Progenitor cell of endocrine pancreas (in vitro differentiated cells): ENCODE data around the gene CTCFL. TPM values are rescaled to one million over a fixed set of nuclear protein-coding genes. Genes with fewer than 3 reads are reported as not detected.
A peak's percentile ranks its signal among the peaks of the same experiment; 100 is the strongest.

Source experiments
- DNase-seq: peaks from one replicate; pipeline ENCODE4 v3.0.0; 2021; ENCODE audit warnings: low spot score; ENCODE audit not compliant: unreplicated experiment
- H3K27ac Mint-ChIP-seq: 2 replicates; pipeline ENCODE4 v1.8.0; 2021; ENCODE audit warnings: mild to moderate bottlenecking, moderate library complexity, mixed read lengths
- H3K27me3 Mint-ChIP-seq: 2 replicates; pipeline ENCODE4 v1.8.0; 2021; ENCODE audit warnings: mixed read lengths
- H3K36me3 Mint-ChIP-seq: 2 replicates; pipeline ENCODE4 v1.8.0; 2022; ENCODE audit warnings: mixed read lengths; ENCODE audit not compliant: insufficient read depth
- H3K4me1 Mint-ChIP-seq: 2 replicates; pipeline ENCODE4 v1.8.0; 2021; ENCODE audit warnings: low read depth, mixed read lengths
- H3K4me3 Mint-ChIP-seq: 2 replicates; pipeline ENCODE4 v1.8.0; 2021; ENCODE audit warnings: low read depth, mild to moderate bottlenecking, moderate library complexity, mixed read lengths
- H3K9me3 Mint-ChIP-seq: 2 replicates; pipeline ENCODE4 v1.8.0; 2021; ENCODE audit warnings: low read depth, mixed read lengths
- long read RNA-seq: library from polyadenylated mRNA; unstranded; transcript quantifications from one replicate; pipeline ENCODE4 v2.0.0, GENCODE V29; 2020
- total RNA-seq: library from RNA; stranded (reverse); gene quantifications from 2 replicates; pipeline ENCODE4 v1.2.1, GENCODE V29; 2021
- TF ChIP-seq, protein P1 (sequence below): fragments of 200-600 bp; sonication (generic); IDR thresholded peaks from one replicate; pipeline ENCODE4 v1.5.0; 2021; ENCODE audit warnings: antibody characterized with exemption, mild to moderate bottlenecking; ENCODE audit not compliant: unreplicated experiment

CTCFL gene, protein sequence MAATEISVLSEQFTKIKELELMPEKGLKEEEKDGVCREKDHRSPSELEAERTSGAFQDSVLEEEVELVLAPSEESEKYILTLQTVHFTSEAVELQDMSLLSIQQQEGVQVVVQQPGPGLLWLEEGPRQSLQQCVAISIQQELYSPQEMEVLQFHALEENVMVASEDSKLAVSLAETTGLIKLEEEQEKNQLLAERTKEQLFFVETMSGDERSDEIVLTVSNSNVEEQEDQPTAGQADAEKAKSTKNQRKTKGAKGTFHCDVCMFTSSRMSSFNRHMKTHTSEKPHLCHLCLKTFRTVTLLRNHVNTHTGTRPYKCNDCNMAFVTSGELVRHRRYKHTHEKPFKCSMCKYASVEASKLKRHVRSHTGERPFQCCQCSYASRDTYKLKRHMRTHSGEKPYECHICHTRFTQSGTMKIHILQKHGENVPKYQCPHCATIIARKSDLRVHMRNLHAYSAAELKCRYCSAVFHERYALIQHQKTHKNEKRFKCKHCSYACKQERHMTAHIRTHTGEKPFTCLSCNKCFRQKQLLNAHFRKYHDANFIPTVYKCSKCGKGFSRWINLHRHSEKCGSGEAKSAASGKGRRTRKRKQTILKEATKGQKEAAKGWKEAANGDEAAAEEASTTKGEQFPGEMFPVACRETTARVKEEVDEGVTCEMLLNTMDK
- total RNA-seq: not detected in 2 replicates
- long read RNA-seq: 0 reads

- H3K36me3 Mint-ChIP-seq: no peaks in the 10 kb centered on the region
- TF ChIP-seq, protein P1, sequence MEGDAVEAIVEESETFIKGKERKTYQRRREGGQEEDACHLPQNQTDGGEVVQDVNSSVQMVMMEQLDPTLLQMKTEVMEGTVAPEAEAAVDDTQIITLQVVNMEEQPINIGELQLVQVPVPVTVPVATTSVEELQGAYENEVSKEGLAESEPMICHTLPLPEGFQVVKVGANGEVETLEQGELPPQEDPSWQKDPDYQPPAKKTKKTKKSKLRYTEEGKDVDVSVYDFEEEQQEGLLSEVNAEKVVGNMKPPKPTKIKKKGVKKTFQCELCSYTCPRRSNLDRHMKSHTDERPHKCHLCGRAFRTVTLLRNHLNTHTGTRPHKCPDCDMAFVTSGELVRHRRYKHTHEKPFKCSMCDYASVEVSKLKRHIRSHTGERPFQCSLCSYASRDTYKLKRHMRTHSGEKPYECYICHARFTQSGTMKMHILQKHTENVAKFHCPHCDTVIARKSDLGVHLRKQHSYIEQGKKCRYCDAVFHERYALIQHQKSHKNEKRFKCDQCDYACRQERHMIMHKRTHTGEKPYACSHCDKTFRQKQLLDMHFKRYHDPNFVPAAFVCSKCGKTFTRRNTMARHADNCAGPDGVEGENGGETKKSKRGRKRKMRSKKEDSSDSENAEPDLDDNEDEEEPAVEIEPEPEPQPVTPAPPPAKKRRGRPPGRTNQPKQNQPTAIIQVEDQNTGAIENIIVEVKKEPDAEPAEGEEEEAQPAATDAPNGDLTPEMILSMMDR: no peak
- no peak for DNase-seq
- H3K4me3 Mint-ChIP-seq: no peak within 1 kb of the TSS
- no peak within 1 kb of the TSS for H3K27ac Mint-ChIP-seq
- peaks cover 6% of the 10 kb centered on the region for H3K4me1 Mint-ChIP-seq
- H3K27me3 Mint-ChIP-seq: peaks cover 25% of the 10 kb centered on the region
- H3K9me3 Mint-ChIP-seq: no peaks in the 10 kb centered on the region
Observed at GRCh38 chr20:57524511-57525176, at the start of gene CTCFL. TSS of gene CTCFL (minus strand) at chr20:57525140. CDS start at chr20:57524205, 935 bp downstream.

- no peaks in the 10 kb centered on the region for H3K36me3 Mint-ChIP-seq
- H3K4me3 Mint-ChIP-seq: no peak overlapping the region
- DNase-seq: no peak
- H3K27ac Mint-ChIP-seq: no peak overlapping the region
- peaks cover 6% of the 10 kb centered on the region for H3K4me1 Mint-ChIP-seq
- peaks cover 40% of the 10 kb centered on the region for H3K27me3 Mint-ChIP-seq
- no peaks in the 10 kb centered on the region for H3K9me3 Mint-ChIP-seq
- TF ChIP-seq, protein P1: peak; percentile 50
Observed at GRCh38 chr20:57573894-57574293, 49.0 kb upstream of the CTCFL start.

DNA sequence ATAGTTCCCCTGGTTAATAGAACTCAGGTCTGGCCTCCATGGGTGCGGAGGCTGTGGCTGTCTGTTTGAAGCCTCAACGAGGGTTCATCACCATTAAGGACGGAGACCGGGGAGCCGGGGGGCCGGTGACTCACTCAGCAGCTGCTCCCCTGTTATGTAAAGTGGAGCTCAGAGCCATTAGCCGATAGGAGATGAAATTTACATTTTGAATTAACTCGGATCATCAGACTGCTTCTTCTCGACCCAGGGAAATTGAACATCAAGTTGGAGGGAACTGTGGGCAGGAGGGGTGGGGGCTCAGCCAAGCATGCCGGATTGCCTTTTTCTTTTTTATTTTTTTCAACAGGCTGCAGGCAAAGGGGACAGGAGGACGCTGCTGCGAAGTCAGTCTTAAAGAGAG, 48.3 kb upstream of the CTCFL start:
- H3K27ac Mint-ChIP-seq: no peak overlapping the region
- H3K4me1 Mint-ChIP-seq: peaks cover 6% of the 10 kb centered on the region
- no peak overlapping the region for H3K4me3 Mint-ChIP-seq
- H3K27me3 Mint-ChIP-seq: peaks cover 43% of the 10 kb centered on the region
- H3K36me3 Mint-ChIP-seq: no peaks in the 10 kb centered on the region
- no peak for DNase-seq
- no peaks in the 10 kb centered on the region for H3K9me3 Mint-ChIP-seq
- TF ChIP-seq, protein P1: no peak

DNA sequence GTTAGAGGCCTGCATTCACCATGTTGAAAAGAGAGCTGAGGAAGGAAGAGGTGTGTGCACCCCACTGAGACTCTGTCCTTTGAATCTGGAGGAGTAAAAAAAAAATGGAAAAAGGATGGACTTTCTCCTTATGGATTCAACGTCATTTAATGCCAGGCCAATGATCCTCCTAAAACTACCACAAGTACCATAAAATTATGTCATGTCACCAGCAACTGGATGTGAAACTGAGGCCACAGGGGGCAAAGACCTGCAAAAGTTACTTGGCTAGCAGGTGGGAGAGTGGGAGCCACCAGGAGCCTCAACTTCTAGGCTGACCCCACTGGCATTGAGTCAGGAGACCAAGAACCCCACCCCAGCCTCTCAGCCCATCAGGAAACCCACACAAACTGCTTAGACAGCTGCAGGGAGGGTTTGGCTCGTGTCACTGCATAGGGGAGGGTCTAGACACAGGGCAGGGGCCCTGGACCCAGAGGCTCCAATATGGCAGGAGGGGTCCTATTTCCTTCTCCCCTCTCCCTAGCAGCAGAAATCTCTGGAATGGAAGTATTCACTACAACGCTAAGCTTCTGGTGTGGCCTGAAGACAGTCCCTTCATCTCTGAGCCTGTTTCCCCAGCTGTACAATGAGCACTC, 47.0 kb upstream of the CTCFL start:
- TF ChIP-seq, protein P1: no peak
- no peak overlapping the region for H3K27ac Mint-ChIP-seq
- H3K36me3 Mint-ChIP-seq: no peaks in the 10 kb centered on the region
- H3K4me3 Mint-ChIP-seq: no peak overlapping the region
- DNase-seq: no peak
- H3K27me3 Mint-ChIP-seq: peaks cover 50% of the 10 kb centered on the region
- H3K9me3 Mint-ChIP-seq: no peaks in the 10 kb centered on the region
- peaks cover 6% of the 10 kb centered on the region for H3K4me1 Mint-ChIP-seq

DNA sequence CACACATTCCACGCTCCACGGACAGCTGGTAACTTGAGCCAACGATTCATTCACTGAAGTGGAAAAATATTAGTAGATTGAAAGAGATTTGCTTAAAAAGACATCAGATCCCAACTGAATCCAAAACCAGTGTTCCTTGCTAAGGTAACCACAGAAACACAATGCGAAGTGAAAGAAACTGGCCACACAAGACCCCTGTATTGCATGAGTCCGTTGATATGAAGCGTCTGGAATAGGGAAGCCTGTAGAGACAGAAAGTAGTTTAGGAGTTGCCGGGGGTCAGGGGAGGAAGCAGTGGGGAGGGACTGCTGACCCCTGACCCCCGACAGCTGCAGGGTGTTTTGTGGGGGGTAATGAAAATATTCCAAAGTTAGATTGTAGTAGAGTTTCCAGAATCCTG, 46.0 kb upstream of the CTCFL start:
- TF ChIP-seq, protein P1: no peak
- H3K27ac Mint-ChIP-seq: peak overlapping the region; percentile 29
- peaks cover 55% of the 10 kb centered on the region for H3K27me3 Mint-ChIP-seq
- peaks cover 6% of the 10 kb centered on the region for H3K4me1 Mint-ChIP-seq
- no peak for DNase-seq
- H3K4me3 Mint-ChIP-seq: no peak overlapping the region
- H3K9me3 Mint-ChIP-seq: no peaks in the 10 kb centered on the region
- H3K36me3 Mint-ChIP-seq: no peaks in the 10 kb centered on the region
